ENCODE data around the gene GNA12. TPM values are rescaled to one million over a fixed set of nuclear protein-coding genes. Genes with fewer than 3 reads are reported as not detected.

Gene GNA12
- total and polyA plus RNA-seq, 9 of the 15 experiments (the other 6 are each of a cell fraction or from before 2014, with no cell fraction given) = 0.65 to 32.7 (median 9.6) TPM

DNA sequence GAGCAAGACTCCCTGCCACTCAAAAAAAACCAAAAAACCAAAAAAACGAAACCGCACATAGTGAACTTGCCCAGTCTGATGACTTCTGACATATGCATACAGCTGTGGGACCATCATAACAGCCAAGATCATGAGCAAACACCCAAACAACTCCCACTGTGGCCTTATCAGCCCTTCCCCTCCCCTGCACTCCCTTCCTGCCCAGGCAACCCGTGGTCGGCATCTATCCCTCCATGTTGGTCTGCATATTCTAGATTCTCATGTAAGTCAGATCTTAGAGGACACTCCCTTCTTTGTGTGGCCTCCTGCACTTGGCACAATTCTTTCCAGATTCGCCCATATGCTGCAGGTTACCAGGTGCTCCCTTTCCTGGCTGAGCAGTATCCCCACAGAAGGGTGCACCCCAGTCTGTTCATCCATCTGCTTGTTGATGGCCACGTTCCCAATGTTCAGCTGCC is 72.8 kb downstream of the GNA12 start (continued):
- TF ChIP-seq, protein P1, sequence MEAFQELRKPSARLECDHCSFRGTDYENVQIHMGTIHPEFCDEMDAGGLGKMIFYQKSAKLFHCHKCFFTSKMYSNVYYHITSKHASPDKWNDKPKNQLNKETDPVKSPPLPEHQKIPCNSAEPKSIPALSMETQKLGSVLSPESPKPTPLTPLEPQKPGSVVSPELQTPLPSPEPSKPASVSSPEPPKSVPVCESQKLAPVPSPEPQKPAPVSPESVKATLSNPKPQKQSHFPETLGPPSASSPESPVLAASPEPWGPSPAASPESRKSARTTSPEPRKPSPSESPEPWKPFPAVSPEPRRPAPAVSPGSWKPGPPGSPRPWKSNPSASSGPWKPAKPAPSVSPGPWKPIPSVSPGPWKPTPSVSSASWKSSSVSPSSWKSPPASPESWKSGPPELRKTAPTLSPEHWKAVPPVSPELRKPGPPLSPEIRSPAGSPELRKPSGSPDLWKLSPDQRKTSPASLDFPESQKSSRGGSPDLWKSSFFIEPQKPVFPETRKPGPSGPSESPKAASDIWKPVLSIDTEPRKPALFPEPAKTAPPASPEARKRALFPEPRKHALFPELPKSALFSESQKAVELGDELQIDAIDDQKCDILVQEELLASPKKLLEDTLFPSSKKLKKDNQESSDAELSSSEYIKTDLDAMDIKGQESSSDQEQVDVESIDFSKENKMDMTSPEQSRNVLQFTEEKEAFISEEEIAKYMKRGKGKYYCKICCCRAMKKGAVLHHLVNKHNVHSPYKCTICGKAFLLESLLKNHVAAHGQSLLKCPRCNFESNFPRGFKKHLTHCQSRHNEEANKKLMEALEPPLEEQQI (IDR thresholded peaks at IDR 0.05) = no peak
- no peak for TF ChIP-seq KLF1 (tag; IDR thresholded peaks at IDR 0.05)
- no peak for TF ChIP-seq NCOA4 (IDR thresholded peaks at IDR 0.05; ENCODE audit: partially characterized antibody)
- TF ChIP-seq TBP (optimal IDR thresholded peaks at IDR 0.05; ENCODE audit: low read depth, low read length) = no peak
- peak; percentile 34; the same call in 1 of the 2 replicates for TF ChIP-seq RAD51 (IDR thresholded peaks at IDR 0.05; ENCODE audit: borderline replicate concordance, low read depth)
- TF ChIP-seq ZC3H8 (IDR thresholded peaks at IDR 0.05) = no peak
- no peak for TF ChIP-seq SMAD2 (IDR thresholded peaks at IDR 0.05; ENCODE audit: low read depth, low read length)
- TF ChIP-seq, protein P2, sequence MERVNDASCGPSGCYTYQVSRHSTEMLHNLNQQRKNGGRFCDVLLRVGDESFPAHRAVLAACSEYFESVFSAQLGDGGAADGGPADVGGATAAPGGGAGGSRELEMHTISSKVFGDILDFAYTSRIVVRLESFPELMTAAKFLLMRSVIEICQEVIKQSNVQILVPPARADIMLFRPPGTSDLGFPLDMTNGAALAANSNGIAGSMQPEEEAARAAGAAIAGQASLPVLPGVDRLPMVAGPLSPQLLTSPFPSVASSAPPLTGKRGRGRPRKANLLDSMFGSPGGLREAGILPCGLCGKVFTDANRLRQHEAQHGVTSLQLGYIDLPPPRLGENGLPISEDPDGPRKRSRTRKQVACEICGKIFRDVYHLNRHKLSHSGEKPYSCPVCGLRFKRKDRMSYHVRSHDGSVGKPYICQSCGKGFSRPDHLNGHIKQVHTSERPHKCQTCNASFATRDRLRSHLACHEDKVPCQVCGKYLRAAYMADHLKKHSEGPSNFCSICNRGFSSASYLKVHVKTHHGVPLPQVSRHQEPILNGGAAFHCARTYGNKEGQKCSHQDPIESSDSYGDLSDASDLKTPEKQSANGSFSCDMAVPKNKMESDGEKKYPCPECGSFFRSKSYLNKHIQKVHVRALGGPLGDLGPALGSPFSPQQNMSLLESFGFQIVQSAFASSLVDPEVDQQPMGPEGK (CRISPR knock-in tag; IDR thresholded peaks at IDR 0.05; ENCODE audit: borderline replicate concordance) = no peak
- TF ChIP-seq MEF2D (tag; conservative IDR thresholded peaks at IDR 0.05; ENCODE audit: low read depth) = peak; percentile 52; the same call in 1 of the 2 replicates
- TF ChIP-seq, protein P3, sequence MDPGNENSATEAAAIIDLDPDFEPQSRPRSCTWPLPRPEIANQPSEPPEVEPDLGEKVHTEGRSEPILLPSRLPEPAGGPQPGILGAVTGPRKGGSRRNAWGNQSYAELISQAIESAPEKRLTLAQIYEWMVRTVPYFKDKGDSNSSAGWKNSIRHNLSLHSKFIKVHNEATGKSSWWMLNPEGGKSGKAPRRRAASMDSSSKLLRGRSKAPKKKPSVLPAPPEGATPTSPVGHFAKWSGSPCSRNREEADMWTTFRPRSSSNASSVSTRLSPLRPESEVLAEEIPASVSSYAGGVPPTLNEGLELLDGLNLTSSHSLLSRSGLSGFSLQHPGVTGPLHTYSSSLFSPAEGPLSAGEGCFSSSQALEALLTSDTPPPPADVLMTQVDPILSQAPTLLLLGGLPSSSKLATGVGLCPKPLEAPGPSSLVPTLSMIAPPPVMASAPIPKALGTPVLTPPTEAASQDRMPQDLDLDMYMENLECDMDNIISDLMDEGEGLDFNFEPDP (CRISPR knock-in tag; IDR thresholded peaks at IDR 0.05) = no peak
- TF ChIP-seq, protein P4, sequence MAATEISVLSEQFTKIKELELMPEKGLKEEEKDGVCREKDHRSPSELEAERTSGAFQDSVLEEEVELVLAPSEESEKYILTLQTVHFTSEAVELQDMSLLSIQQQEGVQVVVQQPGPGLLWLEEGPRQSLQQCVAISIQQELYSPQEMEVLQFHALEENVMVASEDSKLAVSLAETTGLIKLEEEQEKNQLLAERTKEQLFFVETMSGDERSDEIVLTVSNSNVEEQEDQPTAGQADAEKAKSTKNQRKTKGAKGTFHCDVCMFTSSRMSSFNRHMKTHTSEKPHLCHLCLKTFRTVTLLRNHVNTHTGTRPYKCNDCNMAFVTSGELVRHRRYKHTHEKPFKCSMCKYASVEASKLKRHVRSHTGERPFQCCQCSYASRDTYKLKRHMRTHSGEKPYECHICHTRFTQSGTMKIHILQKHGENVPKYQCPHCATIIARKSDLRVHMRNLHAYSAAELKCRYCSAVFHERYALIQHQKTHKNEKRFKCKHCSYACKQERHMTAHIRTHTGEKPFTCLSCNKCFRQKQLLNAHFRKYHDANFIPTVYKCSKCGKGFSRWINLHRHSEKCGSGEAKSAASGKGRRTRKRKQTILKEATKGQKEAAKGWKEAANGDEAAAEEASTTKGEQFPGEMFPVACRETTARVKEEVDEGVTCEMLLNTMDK (IDR thresholded peaks at IDR 0.05; ENCODE audit: borderline replicate concordance, insufficient read depth, low read depth, low read length, poor library complexity, severe bottlenecking) = no peak
- TF ChIP-seq, protein P5, sequence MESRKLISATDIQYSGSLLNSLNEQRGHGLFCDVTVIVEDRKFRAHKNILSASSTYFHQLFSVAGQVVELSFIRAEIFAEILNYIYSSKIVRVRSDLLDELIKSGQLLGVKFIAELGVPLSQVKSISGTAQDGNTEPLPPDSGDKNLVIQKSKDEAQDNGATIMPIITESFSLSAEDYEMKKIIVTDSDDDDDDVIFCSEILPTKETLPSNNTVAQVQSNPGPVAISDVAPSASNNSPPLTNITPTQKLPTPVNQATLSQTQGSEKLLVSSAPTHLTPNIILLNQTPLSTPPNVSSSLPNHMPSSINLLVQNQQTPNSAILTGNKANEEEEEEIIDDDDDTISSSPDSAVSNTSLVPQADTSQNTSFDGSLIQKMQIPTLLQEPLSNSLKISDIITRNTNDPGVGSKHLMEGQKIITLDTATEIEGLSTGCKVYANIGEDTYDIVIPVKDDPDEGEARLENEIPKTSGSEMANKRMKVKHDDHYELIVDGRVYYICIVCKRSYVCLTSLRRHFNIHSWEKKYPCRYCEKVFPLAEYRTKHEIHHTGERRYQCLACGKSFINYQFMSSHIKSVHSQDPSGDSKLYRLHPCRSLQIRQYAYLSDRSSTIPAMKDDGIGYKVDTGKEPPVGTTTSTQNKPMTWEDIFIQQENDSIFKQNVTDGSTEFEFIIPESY (CRISPR knock-in tag; IDR thresholded peaks at IDR 0.05) = no peak
- no peak for TF ChIP-seq HNRNPK (IDR thresholded peaks at IDR 0.05; ENCODE audit: low read depth, low read length, poor library complexity, severe bottlenecking)
- TF ChIP-seq U2AF1 (optimal IDR thresholded peaks at IDR 0.05; ENCODE audit: low read depth, low read length) = no peak
- peak; percentile 85 for TF ChIP-seq TEAD4 (IDR thresholded peaks at IDR 0.05; ENCODE audit: low read length)
- no peak for TF ChIP-seq TEAD4 (CRISPR knock-in tag; IDR thresholded peaks at IDR 0.05; ENCODE audit: borderline replicate concordance)
- no peak for TF ChIP-seq ZNF780A (CRISPR knock-in tag; IDR thresholded peaks at IDR 0.05)
- TF ChIP-seq MTA3 (IDR thresholded peaks at IDR 0.05; ENCODE audit: borderline replicate concordance) = 0 out of 2 replicates have a peak, but pooled peaks have one; percentile 52
- TF ChIP-seq TAL1 (IDR thresholded peaks at IDR 0.05) = peak; percentile 87
- TF ChIP-seq ZNF24 (IDR thresholded peaks at IDR 0.05) = no peak

Data from K562 (cell line).